ENCODE data around the gene STAU1.

DNA sequence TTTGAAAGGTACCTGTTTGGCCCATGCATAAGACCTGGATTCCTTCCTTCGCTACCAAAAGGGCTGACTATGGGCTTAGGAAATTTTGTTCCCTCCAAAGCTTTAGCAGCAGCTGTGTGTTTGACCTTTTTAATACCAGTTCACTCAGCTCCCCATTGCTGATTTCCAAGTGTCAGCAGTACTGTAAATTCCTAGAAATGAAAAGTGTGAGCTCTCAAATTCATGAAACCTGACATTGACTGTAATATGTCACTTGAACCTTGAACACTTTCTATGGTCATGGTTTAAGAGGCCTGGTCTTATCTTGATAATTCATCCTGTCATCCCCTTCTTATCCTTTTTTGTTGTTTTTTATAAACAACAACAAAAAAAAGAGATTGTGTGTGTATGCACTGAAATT, 31.7 kb downstream of the STAU1 start:
- TF ChIP-seq, protein P1, sequence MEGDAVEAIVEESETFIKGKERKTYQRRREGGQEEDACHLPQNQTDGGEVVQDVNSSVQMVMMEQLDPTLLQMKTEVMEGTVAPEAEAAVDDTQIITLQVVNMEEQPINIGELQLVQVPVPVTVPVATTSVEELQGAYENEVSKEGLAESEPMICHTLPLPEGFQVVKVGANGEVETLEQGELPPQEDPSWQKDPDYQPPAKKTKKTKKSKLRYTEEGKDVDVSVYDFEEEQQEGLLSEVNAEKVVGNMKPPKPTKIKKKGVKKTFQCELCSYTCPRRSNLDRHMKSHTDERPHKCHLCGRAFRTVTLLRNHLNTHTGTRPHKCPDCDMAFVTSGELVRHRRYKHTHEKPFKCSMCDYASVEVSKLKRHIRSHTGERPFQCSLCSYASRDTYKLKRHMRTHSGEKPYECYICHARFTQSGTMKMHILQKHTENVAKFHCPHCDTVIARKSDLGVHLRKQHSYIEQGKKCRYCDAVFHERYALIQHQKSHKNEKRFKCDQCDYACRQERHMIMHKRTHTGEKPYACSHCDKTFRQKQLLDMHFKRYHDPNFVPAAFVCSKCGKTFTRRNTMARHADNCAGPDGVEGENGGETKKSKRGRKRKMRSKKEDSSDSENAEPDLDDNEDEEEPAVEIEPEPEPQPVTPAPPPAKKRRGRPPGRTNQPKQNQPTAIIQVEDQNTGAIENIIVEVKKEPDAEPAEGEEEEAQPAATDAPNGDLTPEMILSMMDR (conservative IDR thresholded peaks at IDR 0.05 in 1 of 2, IDR thresholded peaks at IDR 0.05 in 1 of 2; ENCODE audit: low read depth in 1 of 2, low read length in 2 of 2) = no peak
- no peak for TF ChIP-seq EZH2 (IDR thresholded peaks at IDR 0.05; ENCODE audit: low read length, missing control alignments)

Measured in fibroblast of lung (primary cell).